GM12875 (cell line): ENCODE measurements around the gene VTI1A.

Experiments
- H3K4me3 ChIP-seq: one replicate; pipeline ENCODE4 v1.5.1; 2011; ENCODE audit warnings: low read depth, low read length, control low read depth
- TF ChIP-seq, protein P1 (sequence below): IDR thresholded peaks from 2 replicates; pipeline ENCODE4 v1.5.1; 2011; ENCODE audit warnings: low read depth, mild to moderate bottlenecking, control low read depth, inconsistent platforms, low read length, moderate library complexity, borderline replicate concordance; ENCODE audit not compliant: insufficient read depth

Gene VTI1A

DNA sequence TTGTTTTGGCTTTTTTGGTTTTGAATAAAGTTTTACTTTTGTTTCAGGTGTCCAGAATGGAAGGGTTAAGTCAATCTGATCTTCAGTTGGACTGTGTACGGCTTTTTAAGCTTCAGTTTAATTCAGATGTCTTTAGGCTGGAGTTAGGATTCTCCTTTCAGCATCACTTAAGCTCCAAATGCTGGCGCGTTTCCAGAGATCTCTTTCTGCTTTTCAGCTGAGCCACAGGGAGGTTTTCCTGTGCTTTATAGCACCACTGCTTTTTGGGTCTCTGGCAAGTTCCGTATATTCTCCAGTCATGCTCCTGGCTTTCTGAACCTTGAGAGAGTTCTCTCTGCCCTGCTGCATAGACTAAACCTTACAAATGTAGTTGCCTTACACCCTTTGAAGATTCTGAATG lies 60.0 kb downstream of the VTI1A start:
- no peak overlapping the region for H3K4me3 ChIP-seq
- TF ChIP-seq, protein P1, sequence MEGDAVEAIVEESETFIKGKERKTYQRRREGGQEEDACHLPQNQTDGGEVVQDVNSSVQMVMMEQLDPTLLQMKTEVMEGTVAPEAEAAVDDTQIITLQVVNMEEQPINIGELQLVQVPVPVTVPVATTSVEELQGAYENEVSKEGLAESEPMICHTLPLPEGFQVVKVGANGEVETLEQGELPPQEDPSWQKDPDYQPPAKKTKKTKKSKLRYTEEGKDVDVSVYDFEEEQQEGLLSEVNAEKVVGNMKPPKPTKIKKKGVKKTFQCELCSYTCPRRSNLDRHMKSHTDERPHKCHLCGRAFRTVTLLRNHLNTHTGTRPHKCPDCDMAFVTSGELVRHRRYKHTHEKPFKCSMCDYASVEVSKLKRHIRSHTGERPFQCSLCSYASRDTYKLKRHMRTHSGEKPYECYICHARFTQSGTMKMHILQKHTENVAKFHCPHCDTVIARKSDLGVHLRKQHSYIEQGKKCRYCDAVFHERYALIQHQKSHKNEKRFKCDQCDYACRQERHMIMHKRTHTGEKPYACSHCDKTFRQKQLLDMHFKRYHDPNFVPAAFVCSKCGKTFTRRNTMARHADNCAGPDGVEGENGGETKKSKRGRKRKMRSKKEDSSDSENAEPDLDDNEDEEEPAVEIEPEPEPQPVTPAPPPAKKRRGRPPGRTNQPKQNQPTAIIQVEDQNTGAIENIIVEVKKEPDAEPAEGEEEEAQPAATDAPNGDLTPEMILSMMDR: no peak

DNA sequence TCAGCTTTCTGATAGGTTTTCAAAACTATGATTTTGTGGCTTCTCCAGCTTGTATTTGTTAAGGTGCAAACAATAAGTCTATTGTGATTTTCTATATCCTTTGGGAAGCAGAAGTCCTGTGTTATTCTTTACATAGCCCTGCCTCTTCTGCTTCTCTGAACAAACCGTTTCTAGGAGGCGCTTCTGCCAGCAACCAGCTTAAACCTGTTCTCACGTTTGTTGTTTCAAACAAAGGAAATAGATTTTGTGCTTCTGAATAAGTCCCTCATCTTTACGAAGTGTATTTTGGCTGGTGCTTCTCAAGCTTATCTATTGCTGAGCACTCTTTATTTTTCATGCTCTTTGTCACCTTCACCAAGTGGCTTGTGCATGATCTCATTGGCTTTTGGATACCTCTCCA lies 61.0 kb downstream of the VTI1A start:
- TF ChIP-seq, protein P1: no peak

DNA sequence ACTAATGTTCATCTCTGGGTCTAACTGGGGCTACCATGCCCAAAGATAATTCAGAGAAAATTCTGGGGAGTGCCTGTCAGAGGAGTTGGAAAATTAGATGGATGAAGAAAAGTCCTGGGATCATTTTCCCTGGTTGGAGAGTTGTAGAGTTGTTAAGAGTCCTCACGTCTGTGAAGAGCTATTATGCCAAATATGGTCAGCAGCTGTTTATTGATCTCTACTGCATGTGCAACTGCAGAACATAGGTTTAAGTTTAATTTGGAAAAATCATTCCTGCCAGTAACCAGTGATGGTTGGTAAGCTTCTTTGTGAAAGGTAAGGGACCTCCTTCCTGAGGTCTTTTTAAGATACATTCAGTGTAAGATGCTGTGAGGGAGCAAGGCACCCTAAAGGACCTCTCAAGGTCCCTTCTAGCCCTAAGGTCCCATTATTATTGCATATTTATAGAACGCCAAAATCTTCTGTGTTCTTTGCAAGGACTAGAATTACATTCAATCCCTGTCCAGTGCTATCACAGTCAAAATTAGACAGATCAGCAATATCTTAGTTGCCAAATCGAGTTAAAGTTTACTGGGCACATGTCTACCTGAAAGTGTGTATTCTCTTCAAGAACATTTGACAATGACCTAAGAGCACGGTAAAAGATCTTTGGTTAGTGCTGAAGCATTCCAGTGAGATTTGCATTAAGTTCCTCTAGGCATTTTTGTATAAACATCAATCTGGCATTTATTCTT lies 62.7 kb downstream of the VTI1A start:
- TF ChIP-seq, protein P1: no peak
- no peak overlapping the region for H3K4me3 ChIP-seq

More for the DNA sequence above, 61.0 kb downstream of the VTI1A start:
- no peak overlapping the region for H3K4me3 ChIP-seq

- TF ChIP-seq, protein P1: no peak
- no peak overlapping the region for H3K4me3 ChIP-seq
Measured at GRCh38 chr10:112510384-112510783, 63.4 kb downstream of the VTI1A start.

DNA sequence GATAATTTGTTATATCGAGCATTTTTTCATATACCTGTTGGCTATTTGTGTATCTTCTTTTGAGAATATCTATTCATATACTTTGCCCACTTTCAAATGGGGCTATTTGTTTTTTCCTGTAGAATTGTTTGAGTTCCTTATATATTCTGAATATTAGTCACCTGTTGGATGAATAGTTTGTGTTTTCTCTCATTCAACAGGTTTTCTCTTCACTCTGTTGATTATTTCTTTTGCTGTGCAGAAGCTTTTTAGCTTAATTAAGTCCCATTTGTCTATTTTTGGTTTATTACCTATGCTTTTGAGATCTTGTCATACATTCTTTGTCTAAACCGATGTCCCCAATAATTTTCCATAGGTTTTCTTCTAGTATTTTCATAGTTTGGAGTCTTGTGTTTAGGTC lies 65.3 kb downstream of the VTI1A start:
- TF ChIP-seq, protein P1: no peak
- H3K4me3 ChIP-seq: no peak overlapping the region

DNA sequence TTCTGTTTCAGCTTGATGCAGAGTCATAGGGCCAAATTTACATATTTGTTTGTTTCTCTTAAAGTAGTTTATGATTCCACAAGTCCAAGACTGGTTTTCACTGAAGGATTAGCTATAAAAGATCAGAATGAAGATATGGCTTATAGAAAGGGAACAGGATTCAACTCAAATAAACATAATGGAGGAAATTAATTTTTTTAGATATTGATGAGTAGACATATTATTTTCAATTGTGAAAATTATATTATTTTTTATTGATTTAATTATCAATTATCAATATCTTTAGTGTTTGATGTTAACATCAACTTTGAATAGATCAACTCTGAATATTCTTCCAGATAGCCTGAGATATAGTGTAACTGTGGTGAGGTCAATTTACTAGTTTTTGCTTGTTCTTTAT lies 68.1 kb downstream of the VTI1A start:
- TF ChIP-seq, protein P1: no peak
- H3K4me3 ChIP-seq: no peak overlapping the region

DNA sequence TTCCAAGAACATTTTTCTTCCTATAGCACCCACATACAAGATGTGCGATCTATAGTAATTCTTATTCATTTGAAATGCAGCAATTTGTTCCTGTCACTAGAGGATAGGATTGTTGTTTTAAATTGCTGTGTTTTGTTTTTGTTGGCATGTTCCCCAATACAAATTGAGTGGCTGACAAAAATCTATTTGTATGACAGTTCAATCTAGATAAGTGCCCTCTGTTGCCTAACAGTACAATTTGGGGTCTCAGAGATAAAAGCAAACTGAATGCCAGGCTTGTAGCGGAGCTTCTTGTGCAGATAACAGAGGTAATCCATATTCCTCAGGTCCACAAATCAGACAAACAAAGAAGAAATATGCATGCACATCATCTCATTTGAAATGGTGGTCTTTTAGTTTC lies 68.8 kb downstream of the VTI1A start:
- TF ChIP-seq, protein P1: no peak
- no peak overlapping the region for H3K4me3 ChIP-seq
